IMR-90 (cell line): ENCODE results near the gene COL4A3. TPM values are rescaled to one million over a fixed set of nuclear protein-coding genes. Genes with fewer than 3 reads are reported as not detected.

ENCODE experiments used
- ATAC-seq: fragments of 200-7000 bp; cut with Tn5 transposase; 2 replicates; pipeline ENCODE4 v1.9.1; 2020; ENCODE audit warnings: low read depth, mild to moderate bottlenecking, moderate library complexity
- BruUV-seq: library from RNA; stranded (reverse); fragments of 400-500 nt; replicated peaks from 2 replicates; lab custom pipeline; 2021; lab: Mats Ljungman, UMichigan
- CTCF ChIA-PET: fragments of 300-600 bp; formaldehyde crosslinking; extraction: SDS; loops from one replicate; lab custom pipeline; 2021; ENCODE audit warnings: antibody characterized with exemption; lab: Yijun Ruan, JAX
- POLR2A ChIA-PET: fragments of 300-600 bp; sonication (Branson Sonifier 250); formaldehyde crosslinking; loops from one replicate; lab custom pipeline; 2022; ENCODE audit warnings: antibody characterized with exemption; ENCODE audit not compliant: unreplicated experiment; lab: Charles Lee
- DNase-seq: peaks from one replicate; pipeline ENCODE4 v3.0.0; 2013
- H2AFZ ChIP-seq: replicated peaks from 2 replicates; pipeline ENCODE3; 2013; ENCODE audit warnings: low read length, mild to moderate bottlenecking; ENCODE audit not compliant: poor library complexity
- H2AK5ac ChIP-seq: 2 replicates; pipeline ENCODE4 v1.6.1; 2013; ENCODE audit warnings: low read depth, low read length, inconsistent platforms
- H2AK9ac ChIP-seq: replicated peaks from 2 replicates; pipeline ENCODE3; 2013; ENCODE audit warnings: mild to moderate bottlenecking, low read depth, low read length, moderate library complexity; ENCODE audit not compliant: poor library complexity
- H2BK120ac ChIP-seq: 2 replicates; pipeline ENCODE4 v1.6.1; 2013; ENCODE audit warnings: low read depth, low read length, inconsistent platforms
- H2BK15ac ChIP-seq: 3 replicates; pipeline ENCODE4 v1.6.1; 2013; ENCODE audit warnings: low read depth, low read length, inconsistent platforms
- H2BK20ac ChIP-seq: 2 replicates; pipeline ENCODE4 v1.6.1; 2013; ENCODE audit warnings: low read depth, mild to moderate bottlenecking, inconsistent platforms, low read length, moderate library complexity
- H2BK5ac ChIP-seq: 2 replicates; pipeline ENCODE4 v1.6.1; 2013; ENCODE audit warnings: mild to moderate bottlenecking, low read depth, low read length, inconsistent platforms; ENCODE audit not compliant: poor library complexity, severe bottlenecking
- H3K14ac ChIP-seq: replicated peaks from 2 replicates; pipeline ENCODE4 v1.6.1; 2013; ENCODE audit warnings: low read depth, low read length, inconsistent platforms
- H3K18ac ChIP-seq: 2 replicates; pipeline ENCODE4 v1.6.1; 2013; ENCODE audit warnings: low read depth, low read length, control low read depth
- H3K23ac ChIP-seq: 2 replicates; pipeline ENCODE4 v1.6.1; 2013; ENCODE audit warnings: low read depth, low read length, inconsistent platforms
- H3K27ac ChIP-seq: 2 replicates; pipeline ENCODE4 v1.5.1; 2013; ENCODE audit warnings: mild to moderate bottlenecking, control low read depth, low read length; ENCODE audit not compliant: insufficient read depth
- H3K27me3 ChIP-seq: 2 replicates; pipeline ENCODE4 v1.6.1; 2013; ENCODE audit warnings: low read length; ENCODE audit not compliant: control insufficient read depth, insufficient read depth
- H3K36me3 ChIP-seq: 2 replicates; pipeline ENCODE4 v1.6.1; 2013; ENCODE audit warnings: low read length, mixed read lengths; ENCODE audit not compliant: control insufficient read depth, insufficient read depth
- H3K4ac ChIP-seq: 2 replicates; pipeline ENCODE4 v1.6.1; 2013; ENCODE audit warnings: low read depth, low read length, inconsistent platforms
- H3K4me1 ChIP-seq: 2 replicates; pipeline ENCODE4 v1.6.1; 2013; ENCODE audit warnings: low read length, mixed read lengths; ENCODE audit not compliant: control insufficient read depth, insufficient read depth
- H3K4me2 ChIP-seq: 2 replicates; pipeline ENCODE4 v1.6.1; 2013; ENCODE audit warnings: low read depth, mild to moderate bottlenecking, control low read depth, low read length, moderate library complexity
- H3K4me3 ChIP-seq: 2 replicates; pipeline ENCODE4 v1.5.1; 2013; ENCODE audit warnings: low read depth, mild to moderate bottlenecking, control low read depth, low read length, moderate library complexity; ENCODE audit not compliant: insufficient read depth
- H3K56ac ChIP-seq: 2 replicates; pipeline ENCODE4 v1.6.1; 2013; ENCODE audit warnings: low read length, inconsistent platforms; ENCODE audit not compliant: insufficient read depth; ENCODE audit errors: extremely low read depth
- H3K79me1 ChIP-seq, 2 experiments: 2 replicates each; pipeline ENCODE4 v1.6.1; 2013; ENCODE audit warnings: low read length in 2 of 2, inconsistent platforms in 1 of 2, low read depth in 1 of 2
- H3K9ac ChIP-seq: 2 replicates; pipeline ENCODE4 v1.6.1; 2013; ENCODE audit warnings: low read depth, low read length, control low read depth
- H3K9me1 ChIP-seq: 2 replicates; pipeline ENCODE4 v1.6.1; 2013; ENCODE audit warnings: low read length, inconsistent platforms; ENCODE audit not compliant: insufficient read depth
- H3K9me3 ChIP-seq: 2 replicates; pipeline ENCODE4 v1.6.1; 2013; ENCODE audit warnings: low read length; ENCODE audit not compliant: control insufficient read depth, insufficient read depth
- H4K20me1 ChIP-seq: 2 replicates; pipeline ENCODE4 v1.6.1; 2013; ENCODE audit warnings: low read length, inconsistent platforms; ENCODE audit not compliant: insufficient read depth
- H4K5ac ChIP-seq: 2 replicates; pipeline ENCODE4 v1.6.1; 2013; ENCODE audit warnings: mild to moderate bottlenecking, low read depth, low read length, control low read depth
- H4K8ac ChIP-seq, 2 experiments: 2 replicates each; pipeline ENCODE4 v1.6.1; 2013; ENCODE audit warnings: low read depth in 2 of 2, low read length in 2 of 2, control low read depth in 1 of 2, inconsistent platforms in 1 of 2
- H4K91ac ChIP-seq: 2 replicates; pipeline ENCODE4 v1.6.1; 2013; ENCODE audit warnings: low read depth, low read length, inconsistent platforms; ENCODE audit not compliant: insufficient read depth
- CEBPB ChIP-seq: IDR thresholded peaks from 2 replicates; pipeline ENCODE4 v1.6.1; 2012; ENCODE audit warnings: low read depth, low read length, improper control_type of control experiment
- FOS ChIP-seq: fragments of 150-350 bp; IDR thresholded peaks from 2 replicates; pipeline ENCODE4 v1.6.1; 2016; ENCODE audit warnings: low read depth, low read length
- WGBS, 2 experiments: methylation state at CpG; one replicate each; pipeline versions ENCODE4 v1.1.5 to v1.1.7; 2013; ENCODE audit warnings: missing lambda C conversion rate in 2 of 2; ENCODE audit not compliant: insufficient read length in 1 of 2; ENCODE audit errors: extremely low coverage in 2 of 2; 5-methylcytosine and 5-hydroxymethylcytosine counted together
- dilution Hi-C: fragments of 300-500 bp; cut with HindIII; formaldehyde crosslinking; loops from one replicate; pipeline ENCODE4 v1.14.3; 2018; ENCODE audit warnings: low sequenced_read_pairs; ENCODE audit not compliant: unreplicated experiment
- in situ Hi-C: fragments of 300-500 bp; cut with MboI; formaldehyde crosslinking; loops from 3 replicates; pipeline ENCODE4 v1.14.3; 2019; ENCODE audit warnings: low sequenced_read_pairs, inconsistent platforms, mixed read lengths
- intact Hi-C: fragments of 100-400 bp; cut with micrococcal nuclease; formaldehyde crosslinking; loops from 2 replicates; pipeline ENCODE4 v1.10.0; 2022
- polyA plus RNA-seq, 3 experiments: library from polyadenylated mRNA; depleted of rRNA; stranded (reverse); fragments of >200 nt; gene quantifications; 2 replicates each; pipeline ENCODE4 v1.2.3, GENCODE V29; 2012; ENCODE audit warnings: low replicate concordance in 1 of 3
- total RNA-seq: library from RNA; depleted of rRNA; stranded (reverse); fragments of >200 nt; gene quantifications from 2 replicates; pipeline ENCODE4 v1.2.3, GENCODE V29; 2012
- TF ChIP-seq, protein P1 (sequence below): fragments of 150-350 bp; IDR thresholded peaks from 2 replicates; pipeline ENCODE4 v1.6.1; 2016; ENCODE audit warnings: low read depth, mild to moderate bottlenecking, low read length, moderate library complexity, borderline replicate concordance

Gene COL4A3
- total and polyA plus RNA-seq, 2 of the 4 experiments (the other 2 are of a cell fraction) = not detected

DNA sequence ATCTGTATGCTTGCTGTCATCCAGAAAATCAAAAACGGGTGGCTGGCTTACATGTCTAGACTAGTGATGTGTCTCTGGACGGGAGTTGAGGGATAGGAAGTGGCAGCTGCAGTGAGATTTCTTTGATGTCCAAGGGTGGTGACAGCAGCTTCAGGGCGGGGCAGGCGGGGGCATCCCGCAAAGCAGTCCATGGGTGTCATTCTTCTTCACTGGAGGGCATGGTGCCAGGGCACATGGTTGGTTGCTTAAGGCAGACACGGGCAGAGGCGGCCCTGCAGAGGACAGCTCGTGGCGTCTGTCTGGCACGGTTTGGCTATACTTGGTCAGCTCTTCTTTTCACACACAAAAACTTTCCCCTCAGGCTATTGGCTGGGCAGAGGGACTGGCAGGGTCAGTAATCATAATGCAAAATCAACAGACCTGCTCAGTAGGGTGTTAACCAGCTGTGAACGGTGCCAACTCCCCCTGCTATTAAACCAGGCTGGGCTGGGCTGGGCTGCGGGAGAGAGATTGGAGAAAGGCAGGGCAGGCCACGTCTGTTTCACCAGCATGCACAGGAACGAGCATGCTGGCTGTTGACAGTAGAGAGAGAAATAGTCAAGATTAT is 63.7 kb downstream of the COL4A3 start:
- H4K8ac ChIP-seq = no peak overlapping the region
- no peak overlapping the region for H2AK9ac ChIP-seq
- no peak overlapping the region for H3K18ac ChIP-seq
- H3K79me1 ChIP-seq = no peaks in the 10 kb centered on the region
- no peak overlapping the region for H3K23ac ChIP-seq
- no peaks in the 10 kb centered on the region for H4K20me1 ChIP-seq
- H2BK20ac ChIP-seq = no peak overlapping the region
- BruUV-seq = no TSS peak
- H2BK5ac ChIP-seq = no peak overlapping the region
- H2BK15ac ChIP-seq = no peak overlapping the region
- CTCF ChIA-PET = interaction anchor here (1.3 kb wide), 1 partner anchor 10 kb away, joined by 6 read pairs; no protein-coding TSS in a partner anchor
- no peak overlapping the region for H3K14ac ChIP-seq
- no peak overlapping the region for H4K91ac ChIP-seq
- POLR2A ChIA-PET = no interaction called here
- no peak overlapping the region for H3K56ac ChIP-seq
- no peak overlapping the region for H3K4ac ChIP-seq
- dilution Hi-C loops (no loop called here), in situ Hi-C loops (no loop called here), intact Hi-C loops (no loop called here)
- H3K27ac ChIP-seq = no peak overlapping the region
- peaks cover 10% of the 10 kb centered on the region for H3K27me3 ChIP-seq
- ATAC-seq (no peak), DNase-seq (no peak)
- H3K4me3 ChIP-seq = no peak overlapping the region
- no peaks in the 10 kb centered on the region for H3K36me3 ChIP-seq
- H3K9me3 ChIP-seq = no peaks in the 10 kb centered on the region
- no peak overlapping the region for H2BK120ac ChIP-seq
- WGBS, 2 experiments = 0% methylated on average over 1 of the region's 14 CpGs; no CpG with 5 or more reads in 1 of the 2 experiments
- no peak overlapping the region for H4K5ac ChIP-seq
- no peaks in the 10 kb centered on the region for H3K9me1 ChIP-seq
- H3K9ac ChIP-seq = no peak overlapping the region
- TF ChIP-seq, protein P1, sequence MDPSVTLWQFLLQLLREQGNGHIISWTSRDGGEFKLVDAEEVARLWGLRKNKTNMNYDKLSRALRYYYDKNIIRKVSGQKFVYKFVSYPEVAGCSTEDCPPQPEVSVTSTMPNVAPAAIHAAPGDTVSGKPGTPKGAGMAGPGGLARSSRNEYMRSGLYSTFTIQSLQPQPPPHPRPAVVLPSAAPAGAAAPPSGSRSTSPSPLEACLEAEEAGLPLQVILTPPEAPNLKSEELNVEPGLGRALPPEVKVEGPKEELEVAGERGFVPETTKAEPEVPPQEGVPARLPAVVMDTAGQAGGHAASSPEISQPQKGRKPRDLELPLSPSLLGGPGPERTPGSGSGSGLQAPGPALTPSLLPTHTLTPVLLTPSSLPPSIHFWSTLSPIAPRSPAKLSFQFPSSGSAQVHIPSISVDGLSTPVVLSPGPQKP = no peak
- TF ChIP-seq CEBPB (no peak), FOS (no peak)
- H3K4me2 ChIP-seq = no peak overlapping the region
- no peaks in the 10 kb centered on the region for H3K4me1 ChIP-seq
- H2AFZ ChIP-seq = no peak overlapping the region
- no peak overlapping the region for H2AK5ac ChIP-seq
